Globus pallidus (tissue), 1 donor: ENCODE measurements around the gene MITF.
A peak's percentile ranks its signal among the peaks of the same experiment; 100 is the strongest.

ENCODE experiments used
- DNase-seq: peaks from one replicate; pipeline ENCODE4 v3.0.0-alpha.2; 2015; ENCODE audit warnings: low spot score

MITF gene

GRCh38 chr3:69967156-69967555, 227.9 kb downstream of the MITF start:
- DNase-seq = peak; percentile 74

- DNase-seq = no peak
Measured at GRCh38 chr3:69970827-69971226, 231.6 kb downstream of the MITF start.

- no peak for DNase-seq
Measured at GRCh38 chr3:69972672-69973071, 233.4 kb downstream of the MITF start.

GRCh38 chr3:69976021-69976420, 236.8 kb downstream of the MITF start:
- no peak for DNase-seq

GRCh38 chr3:69983546-69984265, 244.4 kb downstream of the MITF start:
- DNase-seq = no peak

- DNase-seq = no peak
Measured at GRCh38 chr3:69985266-69985665, 246.0 kb downstream of the MITF start.

GRCh38 chr3:69986419-69986818, 247.2 kb downstream of the MITF start:
- DNase-seq = no peak

GRCh38 chr3:69987833-69988232, 248.6 kb downstream of the MITF start:
- no peak for DNase-seq

- DNase-seq = no peak
Measured at GRCh38 chr3:69993757-69994156, 254.5 kb downstream of the MITF start.

GRCh38 chr3:69994919-69995318, 255.7 kb downstream of the MITF start:
- DNase-seq = no peak

- DNase-seq = peak; percentile 68
Measured at GRCh38 chr3:69997631-69998307, 258.5 kb downstream of the MITF start.

- DNase-seq = peak; percentile 73
Measured at GRCh38 chr3:69998759-69999139, 259.5 kb downstream of the MITF start.

- peak; percentile 79 for DNase-seq
Measured at GRCh38 chr3:69999140-70000027, 260.1 kb downstream of the MITF start, which contains the start of gene SAMMSON. TSS of gene SAMMSON (plus strand) at chr3:69999733.

GRCh38 chr3:70000028-70000410, 260.8 kb downstream of the MITF start:
- peak; percentile 77 for DNase-seq

GRCh38 chr3:70000563-70001081, 261.4 kb downstream of the MITF start:
- peak; percentile 95 for DNase-seq

- no peak for DNase-seq
Measured at GRCh38 chr3:70003119-70003518, 263.9 kb downstream of the MITF start.

- DNase-seq = no peak
Measured at GRCh38 chr3:70006089-70006488, 266.8 kb downstream of the MITF start.

GRCh38 chr3:70010346-70010745, 271.1 kb downstream of the MITF start:
- DNase-seq = no peak

GRCh38 chr3:70011582-70011981, 272.3 kb downstream of the MITF start:
- no peak for DNase-seq
